HepG2 (cell line): ENCODE data around the gene PLEKHN1. TPM values are rescaled to one million over a fixed set of nuclear protein-coding genes. Genes with fewer than 3 reads are reported as not detected.
A peak's percentile ranks its signal among the peaks of the same experiment; 100 is the strongest.

Experiments
- ATAC-seq: fragments of 200-7000 bp; cut with Tn5 transposase; 3 replicates; pipeline ENCODE4 v1.9.1; 2020; ENCODE audit warnings: mild to moderate bottlenecking, moderate library complexity
- BruUV-seq: library from RNA; stranded (reverse); fragments of 400-500 nt; replicated peaks from 2 replicates; lab custom pipeline; 2021; lab: Mats Ljungman, UMichigan
- CTCF ChIA-PET: fragments of 300-600 bp; formaldehyde crosslinking; extraction: SDS; loops from one replicate; lab custom pipeline; 2021; ENCODE audit warnings: low total read pairs, inconsistent platforms, low intra/inter-chr PET ratio; lab: Yijun Ruan, JAX
- POLR2A ChIA-PET: fragments of 350-600 bp; sonication (Branson Sonifier 250); formaldehyde crosslinking; loops from one replicate; lab custom pipeline; 2020; ENCODE audit warnings: antibody characterized with exemption, inconsistent platforms; lab: Yijun Ruan, JAX
- DNase-seq: peaks from one replicate; pipeline ENCODE4 v3.0.0-alpha.2; 2015; ENCODE audit warnings: low spot score
- FAIRE-seq: peaks from 3 replicates; lab custom pipeline; 2011; peaks lifted over from hg19 to GRCh38; lab: Jason Lieb, UNC
- H2AFZ ChIP-seq: one replicate; pipeline ENCODE4 v1.6.1; 2011; ENCODE audit warnings: low read length, inconsistent platforms
- H3K27ac ChIP-seq: fragments of 300-600 bp; 3 replicates; pipeline ENCODE4 v1.8.0; 2011; ENCODE audit warnings: mixed run types, mild to moderate bottlenecking, mixed read lengths, low read length, inconsistent platforms; ENCODE audit not compliant: insufficient read depth; ENCODE audit errors: extremely low read length
- H3K27me3 ChIP-seq, 2 experiments: fragments of 200-600 bp in 1 of 2; 2 replicates in 1 of 2; 3 replicates in 1 of 2; pipeline versions ENCODE4 v1.6.0 to v1.8.0; 2011; ENCODE audit warnings: low read length in 2 of 2, mild to moderate bottlenecking in 2 of 2, moderate library complexity in 2 of 2, inconsistent platforms in 1 of 2; ENCODE audit not compliant: insufficient read depth in 2 of 2, control insufficient read depth in 1 of 2
- H3K36me3 ChIP-seq, 2 experiments: fragments of 200-600 bp in 1 of 2; replicated peaks in 1 of 2; 2 replicates in 1 of 2; 3 replicates in 1 of 2; pipeline versions ENCODE4 v1.5.1 to v1.8.0; 2011; ENCODE audit warnings: low read length in 2 of 2, inconsistent platforms in 1 of 2; ENCODE audit not compliant: insufficient read depth in 2 of 2, control insufficient read depth in 1 of 2
- H3K4me1 ChIP-seq: 2 replicates; pipeline ENCODE4 v1.5.1; 2012; ENCODE audit warnings: low read length, inconsistent platforms; ENCODE audit not compliant: insufficient read depth
- H3K4me2 ChIP-seq: 2 replicates; pipeline ENCODE4 v1.6.0; 2011; ENCODE audit warnings: low read depth, low read length, inconsistent platforms
- H3K4me3 ChIP-seq, 3 experiments: fragments of 200-600 bp in 1 of 3; sonication (generic), shearing (Covaris generic) in 1 of 3; replicated peaks in 1 of 3; 2 replicates each; pipeline ENCODE4 v1.5.1; 2011 to 2016; ENCODE audit warnings: low read length in 3 of 3, inconsistent platforms in 2 of 3, low read depth in 2 of 3, mild to moderate bottlenecking in 2 of 3, control low read depth in 1 of 3, mixed read lengths in 1 of 3; ENCODE audit not compliant: insufficient read depth in 1 of 3
- H3K79me2 ChIP-seq: one replicate; pipeline ENCODE4 v1.6.1; 2011; ENCODE audit warnings: low read length, inconsistent platforms; ENCODE audit not compliant: insufficient read depth
- H3K9ac ChIP-seq: 2 replicates; pipeline ENCODE4 v1.6.0; 2011; ENCODE audit warnings: mild to moderate bottlenecking, low read depth, low read length, inconsistent platforms; ENCODE audit not compliant: insufficient read depth
- H3K9me3 ChIP-seq: 2 replicates; pipeline ENCODE4 v1.5.1; 2012; ENCODE audit warnings: mild to moderate bottlenecking, low read length
- H4K20me1 ChIP-seq: 2 replicates; pipeline ENCODE4 v1.6.0; 2011; ENCODE audit warnings: inconsistent platforms, mild to moderate bottlenecking, low read length, moderate library complexity; ENCODE audit not compliant: insufficient read depth
- HNRNPL ChIP-seq: fragments of 200-400 bp; formaldehyde crosslinking; IDR thresholded peaks from 2 replicates; pipeline ENCODE4 v1.6.1; 2017; ENCODE audit warnings: mild to moderate bottlenecking, low read depth, low read length
- KDM4B ChIP-seq: sonication (generic); formaldehyde crosslinking; IDR thresholded peaks from 2 replicates; pipeline ENCODE4 v1.4.0; 2020; ENCODE audit warnings: missing genetic modification reagents
- TRIM24 ChIP-seq: sonication (generic); formaldehyde crosslinking; IDR thresholded peaks from 2 replicates; pipeline ENCODE4 v1.8.0; 2022; ENCODE audit warnings: mild to moderate bottlenecking, missing genetic modification reagents
- ZNF160 ChIP-seq: sonication (generic); formaldehyde crosslinking; IDR thresholded peaks from 2 replicates; pipeline ENCODE4 v1.8.0; 2022; ENCODE audit warnings: mild to moderate bottlenecking, inconsistent platforms, missing genetic modification reagents
- ZNF30 ChIP-seq: sonication (generic); formaldehyde crosslinking; IDR thresholded peaks from 2 replicates; pipeline ENCODE4 v1.5.0; 2020; ENCODE audit warnings: mild to moderate bottlenecking, missing genetic modification reagents
- ZNF333 ChIP-seq: sonication (generic); formaldehyde crosslinking; IDR thresholded peaks from 2 replicates; pipeline ENCODE4 v1.4.0; 2020; ENCODE audit warnings: mild to moderate bottlenecking, missing genetic modification reagents, borderline replicate concordance
- ZSCAN21 ChIP-seq: sonication (generic); formaldehyde crosslinking; IDR thresholded peaks from 2 replicates; pipeline ENCODE4 v1.8.0; 2022; ENCODE audit warnings: mild to moderate bottlenecking, missing genetic modification reagents, moderate library complexity, borderline replicate concordance
- WGBS: methylation state at CpG from one replicate; pipeline ENCODE4 v1.1.6; 2017; ENCODE audit warnings: low lambda C conversion rate; 5-methylcytosine and 5-hydroxymethylcytosine counted together
- in situ Hi-C: cut with HindIII; loops from 2 replicates; pipeline ENCODE4 v1.10.0; 2017; ENCODE audit warnings: low pct_unique_long_range_greater_than_20kb; ENCODE audit not compliant: extremely low pct_ligation_motif_present
- intact Hi-C: fragments of 100-400 bp; cut with micrococcal nuclease; formaldehyde crosslinking; loops from one replicate; pipeline ENCODE4 v1.10.0; 2022; ENCODE audit not compliant: unreplicated experiment
- polyA plus RNA-seq, 8 experiments: library from polyadenylated mRNA; depleted of rRNA in 3 of 8; stranded (reverse) in 7 of 8; unstranded in 1 of 8; fragments of >200 nt; fragmentation: Illumina TruSeq in 4 of 8; extraction: Trizol in 4 of 8; gene quantifications; 2 replicates each; pipeline versions ENCODE4 v1.2.1 to v1.2.3, GENCODE V29; 2011 to 2016; ENCODE audit warnings: low read depth in 4 of 8, missing spikeins in 1 of 8, mixed read lengths in 1 of 8; ENCODE audit not compliant: insufficient read depth in 1 of 8
- total RNA-seq, 5 experiments: library from RNA; depleted of rRNA; stranded (reverse); fragments of >200 nt; fragmentation: Illumina TruSeq; extraction: Trizol; gene quantifications; 2 replicates each; pipeline ENCODE4 v1.2.3, GENCODE V29; 2016; ENCODE audit warnings: low read depth in 1 of 5
- TF ChIP-seq, protein P1 (sequence below): sonication (generic); formaldehyde crosslinking; IDR thresholded peaks from 2 replicates; pipeline ENCODE4 v1.5.1; 2020; ENCODE audit warnings: mild to moderate bottlenecking, missing genetic modification reagents, moderate library complexity
- TF ChIP-seq, protein P2 (sequence below): sonication (generic); formaldehyde crosslinking; IDR thresholded peaks from 2 replicates; pipeline ENCODE4 v1.4.0; 2020; ENCODE audit warnings: missing genetic modification reagents
- TF ChIP-seq, protein P3 (sequence below): IDR thresholded peaks from 2 replicates; pipeline ENCODE4 v1.6.1; 2016; ENCODE audit warnings: missing biosample characterization, missing genetic modification reagents, low read depth
- TF ChIP-seq, protein P4 (sequence below): sonication (generic); formaldehyde crosslinking; IDR thresholded peaks from 2 replicates; pipeline ENCODE4 v1.5.0; 2020; ENCODE audit warnings: mild to moderate bottlenecking, low read depth, missing genetic modification reagents, borderline replicate concordance

Gene PLEKHN1
- total and polyA plus RNA-seq, 2 of the 13 experiments (the other 11 are each of a cell fraction or from before 2014, with no cell fraction given): 0.42 to 0.58 TPM

DNA sequence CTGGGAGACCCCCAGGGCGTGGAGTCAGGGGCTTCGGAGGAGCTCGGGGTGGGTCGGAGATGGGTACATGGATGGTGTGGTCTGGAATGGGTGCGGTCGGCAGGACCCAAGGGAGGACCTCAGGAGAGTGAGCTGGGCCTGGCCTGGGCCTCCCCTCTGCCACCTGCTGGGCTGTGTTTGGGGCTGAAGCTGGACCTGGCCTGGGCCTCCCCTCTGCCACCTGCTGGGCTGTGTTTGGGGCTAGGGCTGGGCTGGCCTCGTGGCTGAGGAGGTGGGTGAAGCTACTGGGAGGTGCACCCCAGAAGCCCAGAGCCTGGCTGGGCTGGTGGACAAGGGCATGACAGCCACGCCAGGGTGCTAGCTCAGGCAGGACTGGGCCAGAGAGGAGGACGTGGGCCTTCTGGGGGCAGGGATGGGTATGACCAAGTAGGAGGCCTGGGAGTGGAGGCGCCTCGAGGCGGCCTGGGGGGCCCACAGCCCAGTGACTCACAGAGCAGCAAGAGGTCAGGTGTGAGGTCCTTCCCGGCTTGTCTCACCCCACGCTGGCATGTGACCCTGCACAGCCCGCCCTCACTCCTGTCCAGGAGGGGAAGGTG is 28.1 kb upstream of the PLEKHN1 start (continued):
- no peak for TF ChIP-seq ZNF333 (CRISPR knock-in tag)

DNA sequence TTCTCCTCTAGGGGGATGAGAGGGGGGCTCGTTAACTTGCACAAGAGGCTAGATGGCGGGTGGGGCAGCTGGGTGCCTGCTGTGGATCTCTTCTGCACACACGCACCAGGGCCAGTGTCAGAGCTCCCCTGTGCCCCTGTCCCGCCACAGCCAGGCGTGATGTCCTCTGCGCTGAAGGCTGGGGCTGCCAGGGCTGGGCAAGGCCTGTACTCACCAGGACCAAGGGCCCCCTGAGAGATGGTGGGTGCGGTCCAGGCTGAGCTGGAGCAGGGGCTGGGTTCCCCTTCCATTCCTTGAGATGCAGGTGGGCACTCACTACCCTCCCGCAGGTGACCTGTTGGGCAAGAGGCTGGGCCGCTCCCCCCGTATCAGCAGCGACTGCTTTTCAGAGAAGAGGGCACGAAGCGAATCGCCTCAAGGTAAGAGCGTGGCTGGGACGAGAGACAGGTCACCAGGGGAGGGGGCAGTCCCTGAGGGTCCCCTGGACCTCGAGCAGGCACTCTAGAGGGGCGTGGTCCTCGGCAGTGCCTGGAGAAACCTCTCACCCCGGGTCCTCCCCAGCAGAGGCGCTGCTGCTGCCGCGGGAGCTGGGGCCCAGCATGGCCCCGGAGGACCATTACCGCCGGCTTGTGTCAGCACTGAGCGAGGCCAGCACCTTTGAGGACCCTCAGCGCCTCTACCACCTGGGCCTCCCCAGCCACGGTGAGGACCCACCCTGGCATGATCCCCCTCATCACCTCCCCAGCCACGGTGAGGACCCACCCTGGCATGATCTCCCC is 27.4 kb upstream of the PLEKHN1 start:
- H3K9me3 ChIP-seq: no peaks in the 10 kb centered on the region
- DNase-seq (no peak), FAIRE-seq (no peak), ATAC-seq (peak; percentile 46)
- H2AFZ ChIP-seq: no peak overlapping the region
- ChIA-PET CTCF (interaction anchor here (0.9 to 1.3 kb wide), 5 partner anchors 15 to 69 kb away, joined by 3 to 6 read pairs (median 3); no protein-coding TSS in a partner anchor), POLR2A (interaction anchor here (1.2 to 3.1 kb wide), 3 partner anchors 20 to 34 kb away, joined by 3 to 10 read pairs (median 4); partner anchors contain the start of gene NOC2L)
- no peaks in the 10 kb centered on the region for H3K79me2 ChIP-seq
- in situ Hi-C loops: no loop called here
- peak overlapping the region in 1 of 3 experiments; percentile 65; a peak in 1 of 6 replicates for H3K4me3 ChIP-seq
- no peaks in the 10 kb centered on the region for H4K20me1 ChIP-seq
- H3K4me2 ChIP-seq: peak overlapping the region; percentile 72
- H3K4me1 ChIP-seq: peaks cover 32% of the 10 kb centered on the region
- no peaks in the 10 kb centered on the region for H3K36me3 ChIP-seq
- H3K27me3 ChIP-seq: peaks cover 26 to 60% of the 10 kb centered on the region in 2 experiments
- no CpG with 5 or more reads among the region's 30 CpGs for WGBS
- no peak overlapping the region for H3K27ac ChIP-seq
- BruUV-seq: no TSS peak
- intact Hi-C loops: loop anchor here (2.0 kb wide), 1 partner anchor 34 kb away; no protein-coding TSS in a partner anchor
- H3K9ac ChIP-seq: no peak overlapping the region
- TF ChIP-seq TRIM24 (CRISPR knock-in tag) (no peak), ZNF30 (CRISPR knock-in tag) (0 out of 2 replicates have a peak, but pooled peaks have one; percentile 31), KDM4B (CRISPR knock-in tag) (no peak), HNRNPL (0 out of 2 replicates have a peak, but pooled peaks have one; percentile 7), ZNF160 (CRISPR knock-in tag) (no peak), ZSCAN21 (CRISPR knock-in tag) (0 out of 2 replicates have a peak, but pooled peaks have one; percentile 41)
- TF ChIP-seq, protein P1, sequence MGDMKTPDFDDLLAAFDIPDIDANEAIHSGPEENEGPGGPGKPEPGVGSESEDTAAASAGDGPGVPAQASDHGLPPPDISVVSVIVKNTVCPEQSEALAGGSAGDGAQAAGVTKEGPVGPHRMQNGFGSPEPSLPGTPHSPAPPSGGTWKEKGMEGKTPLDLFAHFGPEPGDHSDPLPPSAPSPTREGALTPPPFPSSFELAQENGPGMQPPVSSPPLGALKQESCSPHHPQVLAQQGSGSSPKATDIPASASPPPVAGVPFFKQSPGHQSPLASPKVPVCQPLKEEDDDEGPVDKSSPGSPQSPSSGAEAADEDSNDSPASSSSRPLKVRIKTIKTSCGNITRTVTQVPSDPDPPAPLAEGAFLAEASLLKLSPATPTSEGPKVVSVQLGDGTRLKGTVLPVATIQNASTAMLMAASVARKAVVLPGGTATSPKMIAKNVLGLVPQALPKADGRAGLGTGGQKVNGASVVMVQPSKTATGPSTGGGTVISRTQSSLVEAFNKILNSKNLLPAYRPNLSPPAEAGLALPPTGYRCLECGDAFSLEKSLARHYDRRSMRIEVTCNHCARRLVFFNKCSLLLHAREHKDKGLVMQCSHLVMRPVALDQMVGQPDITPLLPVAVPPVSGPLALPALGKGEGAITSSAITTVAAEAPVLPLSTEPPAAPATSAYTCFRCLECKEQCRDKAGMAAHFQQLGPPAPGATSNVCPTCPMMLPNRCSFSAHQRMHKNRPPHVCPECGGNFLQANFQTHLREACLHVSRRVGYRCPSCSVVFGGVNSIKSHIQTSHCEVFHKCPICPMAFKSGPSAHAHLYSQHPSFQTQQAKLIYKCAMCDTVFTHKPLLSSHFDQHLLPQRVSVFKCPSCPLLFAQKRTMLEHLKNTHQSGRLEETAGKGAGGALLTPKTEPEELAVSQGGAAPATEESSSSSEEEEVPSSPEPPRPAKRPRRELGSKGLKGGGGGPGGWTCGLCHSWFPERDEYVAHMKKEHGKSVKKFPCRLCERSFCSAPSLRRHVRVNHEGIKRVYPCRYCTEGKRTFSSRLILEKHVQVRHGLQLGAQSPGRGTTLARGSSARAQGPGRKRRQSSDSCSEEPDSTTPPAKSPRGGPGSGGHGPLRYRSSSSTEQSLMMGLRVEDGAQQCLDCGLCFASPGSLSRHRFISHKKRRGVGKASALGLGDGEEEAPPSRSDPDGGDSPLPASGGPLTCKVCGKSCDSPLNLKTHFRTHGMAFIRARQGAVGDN (CRISPR knock-in tag): peak; percentile 25
- TF ChIP-seq, protein P2, sequence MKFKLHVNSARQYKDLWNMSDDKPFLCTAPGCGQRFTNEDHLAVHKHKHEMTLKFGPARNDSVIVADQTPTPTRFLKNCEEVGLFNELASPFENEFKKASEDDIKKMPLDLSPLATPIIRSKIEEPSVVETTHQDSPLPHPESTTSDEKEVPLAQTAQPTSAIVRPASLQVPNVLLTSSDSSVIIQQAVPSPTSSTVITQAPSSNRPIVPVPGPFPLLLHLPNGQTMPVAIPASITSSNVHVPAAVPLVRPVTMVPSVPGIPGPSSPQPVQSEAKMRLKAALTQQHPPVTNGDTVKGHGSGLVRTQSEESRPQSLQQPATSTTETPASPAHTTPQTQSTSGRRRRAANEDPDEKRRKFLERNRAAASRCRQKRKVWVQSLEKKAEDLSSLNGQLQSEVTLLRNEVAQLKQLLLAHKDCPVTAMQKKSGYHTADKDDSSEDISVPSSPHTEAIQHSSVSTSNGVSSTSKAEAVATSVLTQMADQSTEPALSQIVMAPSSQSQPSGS (CRISPR knock-in tag): no peak
- TF ChIP-seq, protein P3, sequence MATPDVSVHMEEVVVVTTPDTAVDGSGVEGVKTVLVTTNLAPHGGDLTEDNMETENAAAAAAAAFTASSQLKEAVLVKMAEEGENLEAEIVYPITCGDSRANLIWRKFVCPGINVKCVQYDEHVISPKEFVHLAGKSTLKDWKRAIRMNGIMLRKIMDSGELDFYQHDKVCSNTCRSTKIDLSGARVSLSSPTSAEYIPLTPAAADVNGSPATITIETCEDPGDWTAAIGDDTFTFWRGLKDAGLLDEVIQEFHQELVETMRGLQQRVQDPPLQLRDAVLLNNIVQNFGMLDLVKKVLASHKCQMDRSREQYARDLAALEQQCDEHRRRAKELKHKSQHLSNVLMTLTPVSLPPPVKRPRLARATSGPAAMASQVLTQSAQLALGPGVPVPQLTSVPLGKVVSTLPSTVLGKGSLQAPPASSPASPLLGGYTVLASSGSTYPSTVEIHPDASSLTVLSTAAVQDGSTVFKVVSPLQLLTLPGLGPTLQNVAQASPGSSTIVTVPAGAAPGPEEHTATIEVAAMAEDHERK: no peak
- TF ChIP-seq, protein P4, sequence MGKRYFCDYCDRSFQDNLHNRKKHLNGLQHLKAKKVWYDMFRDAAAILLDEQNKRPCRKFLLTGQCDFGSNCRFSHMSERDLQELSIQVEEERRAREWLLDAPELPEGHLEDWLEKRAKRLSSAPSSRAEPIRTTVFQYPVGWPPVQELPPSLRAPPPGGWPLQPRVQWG (CRISPR knock-in tag): no peak
